Colonic mucosa (tissue), 4 donors: ENCODE data around the gene MLPH. TPM values are rescaled to one million over a fixed set of nuclear protein-coding genes. Genes with fewer than 3 reads are reported as not detected.

Experiments
- DNase-seq: peaks from one replicate; pipeline ENCODE4 v3.0.0-alpha.2; 2020
- H3K27ac ChIP-seq: fragments of 200-600 bp; one replicate; pipeline ENCODE4 v1.8.0; 2021
- H3K27me3 ChIP-seq: fragments of 200-600 bp; one replicate; pipeline ENCODE4 v1.8.0; 2021
- H3K36me3 ChIP-seq: fragments of 200-600 bp; one replicate; pipeline ENCODE4 v1.8.0; 2021
- H3K4me1 ChIP-seq: fragments of 200-600 bp; one replicate; pipeline ENCODE4 v1.8.0; 2021; ENCODE audit warnings: mild to moderate bottlenecking
- H3K4me3 ChIP-seq: fragments of 200-600 bp; one replicate; pipeline ENCODE4 v1.8.0; 2021
- H3K9ac ChIP-seq, 2 donors: one replicate each; pipeline ENCODE4 v1.7.0; 2013; ENCODE audit warnings: control low read depth in 2 of 2, low read depth in 2 of 2, low read length in 2 of 2
- H3K9me3 ChIP-seq: fragments of 200-600 bp; one replicate; pipeline ENCODE4 v1.8.0; 2021
- CTCF ChIP-seq: fragments of 200-600 bp; IDR thresholded peaks from one replicate; pipeline ENCODE4 v1.8.0; 2022; ENCODE audit warnings: antibody characterized with exemption, mild to moderate bottlenecking
- intact Hi-C: fragments of 100-400 bp; cut with DNase I; formaldehyde crosslinking; loops from one replicate; pipeline ENCODE4 v1.14.1; 2022
- total RNA-seq, 2 donors: library from RNA; stranded (reverse); fragmentation: NEBNext Ultra II Directional in 1 of 2; extraction: Animal tissue kit (Norgen Biotek cat#: 25700) in 1 of 2; gene quantifications; one replicate each; pipeline ENCODE4 v1.2.1, GENCODE V29; 2021
- donor health status: healthy.
- donor health status: DM: no; HTN: no; CAD: no.
- donor health status: DM: no; HTN: no; CAD: no.

MLPH gene
- total RNA-seq, 2 donors from 2014 or later: 87.9 to 111 TPM

- no peak for DNase-seq
- intact Hi-C loops: no loop called here
Measured at GRCh38 chr2:237540223-237540775, 53.2 kb downstream of the MLPH start.

GRCh38 chr2:237540823-237541222, 53.8 kb downstream of the MLPH start:
- H3K36me3 ChIP-seq: no peaks in the 10 kb centered on the region
- peak; percentile 86 for DNase-seq
- H3K27ac ChIP-seq: no peak overlapping the region
- H3K4me3 ChIP-seq: no peak overlapping the region
- H3K27me3 ChIP-seq: no peaks in the 10 kb centered on the region
- peak overlapping the region in 1 of 2 donors; percentile 34 for H3K9ac ChIP-seq
- peaks cover 8% of the 10 kb centered on the region for H3K4me1 ChIP-seq
- H3K9me3 ChIP-seq: no peaks in the 10 kb centered on the region
- no peak for TF ChIP-seq CTCF
- intact Hi-C loops: no loop called here

More at GRCh38 chr2:237540223-237540775, 53.2 kb downstream of the MLPH start:
- TF ChIP-seq CTCF: no peak
- Histone ChIP-seq H3K4me1 (peaks cover 8% of the 10 kb centered on the region), H3K36me3 (no peaks in the 10 kb centered on the region), H3K9ac (peak overlapping the region in 1 of 2 donors; percentile 34), H3K27me3 (no peaks in the 10 kb centered on the region), H3K9me3 (no peaks in the 10 kb centered on the region), H3K4me3 (no peak overlapping the region), H3K27ac (no peak overlapping the region)

GRCh38 chr2:237541243-237541642, 54.2 kb downstream of the MLPH start:
- no peak for DNase-seq
- no peak overlapping the region for H3K9ac ChIP-seq
- H3K4me1 ChIP-seq: peaks cover 8% of the 10 kb centered on the region
- no peak for TF ChIP-seq CTCF
- no peaks in the 10 kb centered on the region for H3K9me3 ChIP-seq
- no peak overlapping the region for H3K27ac ChIP-seq
- intact Hi-C loops: no loop called here
- no peak overlapping the region for H3K4me3 ChIP-seq
- no peaks in the 10 kb centered on the region for H3K27me3 ChIP-seq
- H3K36me3 ChIP-seq: no peaks in the 10 kb centered on the region

- DNase-seq: no peak
- Histone ChIP-seq H3K27me3 (no peaks in the 10 kb centered on the region), H3K9ac (no peak overlapping the region), H3K4me1 (peaks cover 8% of the 10 kb centered on the region), H3K9me3 (no peaks in the 10 kb centered on the region), H3K27ac (no peak overlapping the region), H3K4me3 (no peak overlapping the region), H3K36me3 (no peaks in the 10 kb centered on the region)
- intact Hi-C loops: no loop called here
- TF ChIP-seq CTCF: no peak
Measured at GRCh38 chr2:237542001-237542704, 55.1 kb downstream of the MLPH start.

GRCh38 chr2:237546040-237546875, 59.2 kb downstream of the MLPH start:
- Histone ChIP-seq H3K9me3 (no peaks in the 10 kb centered on the region), H3K27me3 (no peaks in the 10 kb centered on the region), H3K4me3 (no peak overlapping the region), H3K36me3 (no peaks in the 10 kb centered on the region), H3K9ac (no peak overlapping the region), H3K4me1 (no peaks in the 10 kb centered on the region), H3K27ac (no peak overlapping the region)
- no peak for DNase-seq
- intact Hi-C loops: no loop called here
- no peak for TF ChIP-seq CTCF
